ENCODE results near the gene PSMC4.

The PSMC4 gene

GRCh38 chr19:39970675-39971379 lies at the start of gene PSMC4:
TSS of gene PSMC4 (plus strand) at chr19:39971165. CDS start at chr19:39971203, 38 bp downstream.
- DNase-seq: peak; percentile 100

GRCh38 chr19:39923862-39924261 lies 47.1 kb upstream of the PSMC4 start:
- no peak for DNase-seq

- no peak for DNase-seq
These were observed 46.6 kb upstream of the PSMC4 start for GRCh38 chr19:39924389-39924788.

GRCh38 chr19:39924952-39925351 lies 46.0 kb upstream of the PSMC4 start:
- DNase-seq: no peak

- DNase-seq: no peak
These were observed 44.7 kb upstream of the PSMC4 start for GRCh38 chr19:39926170-39926760.

GRCh38 chr19:39927076-39927475 lies 43.9 kb upstream of the PSMC4 start:
- no peak for DNase-seq

- DNase-seq: no peak
These were observed 43.2 kb upstream of the PSMC4 start for GRCh38 chr19:39927524-39928356.

GRCh38 chr19:39928357-39928725 lies 42.6 kb upstream of the PSMC4 start:
- no peak for DNase-seq

GRCh38 chr19:39929750-39930149 lies 41.2 kb upstream of the PSMC4 start:
- DNase-seq: no peak

GRCh38 chr19:39934584-39935363 lies 36.2 kb upstream of the PSMC4 start, which contains the start of gene FCGBP:
TSS of gene FCGBP (minus strand) at chr19:39934634.
- peak; percentile 25 for DNase-seq

- DNase-seq: no peak
These were observed 35.7 kb upstream of the PSMC4 start for GRCh38 chr19:39935364-39935661.

GRCh38 chr19:39936020-39936419 lies 34.9 kb upstream of the PSMC4 start:
- DNase-seq: no peak

GRCh38 chr19:39936622-39937021 lies 34.3 kb upstream of the PSMC4 start:
- no peak for DNase-seq

GRCh38 chr19:39937094-39937720 lies 33.8 kb upstream of the PSMC4 start:
- no peak for DNase-seq

GRCh38 chr19:39937787-39938186 lies 33.2 kb upstream of the PSMC4 start:
- no peak for DNase-seq

GRCh38 chr19:39939556-39939955 lies 31.4 kb upstream of the PSMC4 start:
- no peak for DNase-seq

GRCh38 chr19:39940221-39940833 lies 30.6 kb upstream of the PSMC4 start:
- DNase-seq: no peak

- no peak for DNase-seq
These were observed 29.8 kb upstream of the PSMC4 start for GRCh38 chr19:39941151-39941550.

- no peak for DNase-seq
These were observed 29.2 kb upstream of the PSMC4 start for GRCh38 chr19:39941615-39942365.

- no peak for DNase-seq
These were observed 28.6 kb upstream of the PSMC4 start for GRCh38 chr19:39942366-39942730.

- no peak for DNase-seq
These were observed 27.4 kb upstream of the PSMC4 start for GRCh38 chr19:39943586-39943985.

- no peak for DNase-seq
These were observed 24.4 kb upstream of the PSMC4 start for GRCh38 chr19:39946532-39946931.

All from DMS53 (cell line).